Fibroblast of villous mesenchyme (primary cell): Measurements from ENCODE around the gene THAP2. TPM values are rescaled to one million over a fixed set of nuclear protein-coding genes. Genes with fewer than 3 reads are reported as not detected.

ENCODE experiments used
- DNase-seq: peaks from one replicate; pipeline ENCODE4 v3.0.0-alpha.2; 2010; ENCODE audit warnings: low read depth
- H3K4me3 ChIP-seq: 2 replicates; pipeline ENCODE4 v1.5.1; 2011; ENCODE audit warnings: low read depth, mild to moderate bottlenecking, low read length
- total RNA-seq: library from RNA; depleted of rRNA; stranded (reverse); fragments of >200 nt; gene quantifications from 2 replicates; pipeline ENCODE4 v1.2.3, GENCODE V29; 2012
- TF ChIP-seq, protein P1 (sequence below): IDR thresholded peaks from 2 replicates; pipeline ENCODE4 v1.5.1; 2012; ENCODE audit warnings: low read depth, mild to moderate bottlenecking, low read length; ENCODE audit not compliant: insufficient read depth

The THAP2 gene
- total RNA-seq, 1 donor = 6.0 TPM

- TF ChIP-seq, protein P1, sequence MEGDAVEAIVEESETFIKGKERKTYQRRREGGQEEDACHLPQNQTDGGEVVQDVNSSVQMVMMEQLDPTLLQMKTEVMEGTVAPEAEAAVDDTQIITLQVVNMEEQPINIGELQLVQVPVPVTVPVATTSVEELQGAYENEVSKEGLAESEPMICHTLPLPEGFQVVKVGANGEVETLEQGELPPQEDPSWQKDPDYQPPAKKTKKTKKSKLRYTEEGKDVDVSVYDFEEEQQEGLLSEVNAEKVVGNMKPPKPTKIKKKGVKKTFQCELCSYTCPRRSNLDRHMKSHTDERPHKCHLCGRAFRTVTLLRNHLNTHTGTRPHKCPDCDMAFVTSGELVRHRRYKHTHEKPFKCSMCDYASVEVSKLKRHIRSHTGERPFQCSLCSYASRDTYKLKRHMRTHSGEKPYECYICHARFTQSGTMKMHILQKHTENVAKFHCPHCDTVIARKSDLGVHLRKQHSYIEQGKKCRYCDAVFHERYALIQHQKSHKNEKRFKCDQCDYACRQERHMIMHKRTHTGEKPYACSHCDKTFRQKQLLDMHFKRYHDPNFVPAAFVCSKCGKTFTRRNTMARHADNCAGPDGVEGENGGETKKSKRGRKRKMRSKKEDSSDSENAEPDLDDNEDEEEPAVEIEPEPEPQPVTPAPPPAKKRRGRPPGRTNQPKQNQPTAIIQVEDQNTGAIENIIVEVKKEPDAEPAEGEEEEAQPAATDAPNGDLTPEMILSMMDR = no peak
- DNase-seq = peak; percentile 68
- no peak overlapping the region for H3K4me3 ChIP-seq
Observed at GRCh38 chr12:71710276-71711125, 46.4 kb downstream of the THAP2 start.

DNA sequence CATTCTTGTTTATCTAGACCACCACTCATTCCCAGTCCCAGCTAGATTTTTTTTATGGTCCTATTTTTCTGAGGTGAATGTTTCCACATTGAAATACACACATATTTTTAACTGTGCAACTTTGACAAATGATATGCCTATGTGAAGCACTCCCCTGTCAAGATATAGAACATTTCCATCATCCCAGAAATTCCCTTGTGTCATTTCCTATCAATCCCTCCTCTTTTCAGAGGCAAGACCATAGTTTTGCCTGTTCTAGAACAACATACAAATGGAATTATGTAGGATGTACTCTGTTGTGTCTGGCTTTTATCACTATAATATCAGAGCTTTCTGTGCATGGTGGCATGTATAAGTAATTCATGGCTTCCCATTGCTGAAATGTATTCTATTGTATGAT lies 54.5 kb downstream of the THAP2 start:
- DNase-seq = no peak
- no peak overlapping the region for H3K4me3 ChIP-seq
- TF ChIP-seq, protein P1 = no peak

- H3K4me3 ChIP-seq = no peak overlapping the region
- DNase-seq = no peak
- TF ChIP-seq, protein P1 = no peak
Observed at GRCh38 chr12:71719647-71720370, 55.7 kb downstream of the THAP2 start.

- TF ChIP-seq, protein P1 = no peak
- H3K4me3 ChIP-seq = no peak overlapping the region
- DNase-seq = no peak
Observed at GRCh38 chr12:71721783-71722505, 57.8 kb downstream of the THAP2 start.

DNA sequence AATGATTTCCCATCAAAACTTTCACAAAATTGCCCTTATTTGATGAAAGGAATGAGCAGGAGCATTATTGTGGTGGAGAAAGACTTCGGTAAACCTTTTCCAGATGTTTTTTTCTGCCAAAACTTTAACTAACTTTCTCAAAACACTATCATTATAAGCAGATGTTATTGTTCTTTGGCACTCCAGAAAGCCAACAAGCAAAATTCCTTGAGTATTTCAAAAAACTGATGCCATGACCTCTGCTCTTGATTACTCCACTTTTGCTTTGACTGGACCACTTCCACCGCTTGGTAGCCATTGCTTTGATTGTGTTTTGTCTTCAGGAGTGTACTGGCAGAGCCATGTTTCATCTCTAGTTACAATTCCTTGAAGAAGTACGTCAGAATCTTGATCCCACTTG lies 60.9 kb downstream of the THAP2 start:
- TF ChIP-seq, protein P1 = no peak
- peak; percentile 69 for DNase-seq
- no peak overlapping the region for H3K4me3 ChIP-seq

- TF ChIP-seq, protein P1 = no peak
- no peak overlapping the region for H3K4me3 ChIP-seq
- no peak for DNase-seq
Observed at GRCh38 chr12:71726548-71726947, 62.4 kb downstream of the THAP2 start.
